ENCODE results near the gene RABGAP1L.

- no peak for TF ChIP-seq CTCF (IDR thresholded peaks at IDR 0.05; ENCODE audit: insufficient read depth, low read length, poor library complexity, severe bottlenecking)
- no peak for TF ChIP-seq EZH2phosphoT487 (conservative IDR thresholded peaks at IDR 0.05; ENCODE audit: low read length)
Measured at GRCh38 chr1:174344162-174344561, 184.8 kb downstream of the RABGAP1L start.
